Brain microvascular endothelial cell (primary cell): ENCODE data around the gene AJUBA.

ENCODE experiments used
- DNase-seq: peaks from one replicate; pipeline ENCODE4 v3.0.0-alpha.2; 2020
- H3K27ac ChIP-seq: fragments of 250-450 bp; sonication (Bioruptor Pico); 2 replicates; pipeline ENCODE4 v1.5.1; 2020; ENCODE audit warnings: mild to moderate bottlenecking, moderate library complexity
- H3K27me3 ChIP-seq: fragments of 250-450 bp; sonication (Bioruptor Pico); replicated peaks from 2 replicates; pipeline ENCODE4 v1.5.1; 2020; ENCODE audit warnings: mild to moderate bottlenecking
- H3K36me3 ChIP-seq: fragments of 250-450 bp; sonication (Bioruptor Pico); replicated peaks from 2 replicates; pipeline ENCODE4 v1.5.1; 2020; ENCODE audit warnings: mild to moderate bottlenecking
- H3K4me3 ChIP-seq: 2 replicates; pipeline ENCODE4 v1.5.1; 2011; ENCODE audit warnings: low read depth, mild to moderate bottlenecking, control low read depth, low read length, moderate library complexity
- in situ Hi-C: cut with HindIII; loops from 2 replicates; pipeline ENCODE4 v1.10.0; 2017; ENCODE audit warnings: low sequenced_read_pairs, low pct_ligation_motif_present
- TF ChIP-seq, protein P1 (sequence below): IDR thresholded peaks from 2 replicates; pipeline ENCODE4 v1.5.1; 2011; ENCODE audit warnings: low read depth, mild to moderate bottlenecking, moderate library complexity, low read length, control low read depth, inconsistent platforms; ENCODE audit errors: missing control alignments

AJUBA gene

DNA sequence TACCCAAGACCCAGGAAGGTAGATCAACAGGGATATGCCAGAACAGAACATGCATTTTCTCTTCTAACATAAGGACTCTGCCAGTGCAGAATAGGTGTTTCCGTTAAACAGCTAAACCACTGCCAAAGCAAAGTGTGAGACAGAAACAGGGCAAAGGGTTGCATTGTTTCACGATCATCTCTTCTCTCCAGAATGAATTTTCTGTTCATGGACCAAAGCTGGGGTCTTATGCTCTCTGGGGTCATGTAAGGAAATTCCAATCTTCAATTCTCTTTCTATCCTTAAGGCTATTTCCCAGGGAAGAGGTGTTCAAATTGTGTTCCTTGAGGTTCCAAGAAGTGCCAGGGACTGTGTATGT, 41.4 kb upstream of the AJUBA start:
- no peak for DNase-seq
- TF ChIP-seq, protein P1, sequence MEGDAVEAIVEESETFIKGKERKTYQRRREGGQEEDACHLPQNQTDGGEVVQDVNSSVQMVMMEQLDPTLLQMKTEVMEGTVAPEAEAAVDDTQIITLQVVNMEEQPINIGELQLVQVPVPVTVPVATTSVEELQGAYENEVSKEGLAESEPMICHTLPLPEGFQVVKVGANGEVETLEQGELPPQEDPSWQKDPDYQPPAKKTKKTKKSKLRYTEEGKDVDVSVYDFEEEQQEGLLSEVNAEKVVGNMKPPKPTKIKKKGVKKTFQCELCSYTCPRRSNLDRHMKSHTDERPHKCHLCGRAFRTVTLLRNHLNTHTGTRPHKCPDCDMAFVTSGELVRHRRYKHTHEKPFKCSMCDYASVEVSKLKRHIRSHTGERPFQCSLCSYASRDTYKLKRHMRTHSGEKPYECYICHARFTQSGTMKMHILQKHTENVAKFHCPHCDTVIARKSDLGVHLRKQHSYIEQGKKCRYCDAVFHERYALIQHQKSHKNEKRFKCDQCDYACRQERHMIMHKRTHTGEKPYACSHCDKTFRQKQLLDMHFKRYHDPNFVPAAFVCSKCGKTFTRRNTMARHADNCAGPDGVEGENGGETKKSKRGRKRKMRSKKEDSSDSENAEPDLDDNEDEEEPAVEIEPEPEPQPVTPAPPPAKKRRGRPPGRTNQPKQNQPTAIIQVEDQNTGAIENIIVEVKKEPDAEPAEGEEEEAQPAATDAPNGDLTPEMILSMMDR: no peak
- in situ Hi-C loops: no loop called here
- H3K27ac ChIP-seq: no peak overlapping the region
- no peaks in the 10 kb centered on the region for H3K27me3 ChIP-seq
- H3K4me3 ChIP-seq: no peak overlapping the region
- peaks cover 24% of the 10 kb centered on the region for H3K36me3 ChIP-seq

DNA sequence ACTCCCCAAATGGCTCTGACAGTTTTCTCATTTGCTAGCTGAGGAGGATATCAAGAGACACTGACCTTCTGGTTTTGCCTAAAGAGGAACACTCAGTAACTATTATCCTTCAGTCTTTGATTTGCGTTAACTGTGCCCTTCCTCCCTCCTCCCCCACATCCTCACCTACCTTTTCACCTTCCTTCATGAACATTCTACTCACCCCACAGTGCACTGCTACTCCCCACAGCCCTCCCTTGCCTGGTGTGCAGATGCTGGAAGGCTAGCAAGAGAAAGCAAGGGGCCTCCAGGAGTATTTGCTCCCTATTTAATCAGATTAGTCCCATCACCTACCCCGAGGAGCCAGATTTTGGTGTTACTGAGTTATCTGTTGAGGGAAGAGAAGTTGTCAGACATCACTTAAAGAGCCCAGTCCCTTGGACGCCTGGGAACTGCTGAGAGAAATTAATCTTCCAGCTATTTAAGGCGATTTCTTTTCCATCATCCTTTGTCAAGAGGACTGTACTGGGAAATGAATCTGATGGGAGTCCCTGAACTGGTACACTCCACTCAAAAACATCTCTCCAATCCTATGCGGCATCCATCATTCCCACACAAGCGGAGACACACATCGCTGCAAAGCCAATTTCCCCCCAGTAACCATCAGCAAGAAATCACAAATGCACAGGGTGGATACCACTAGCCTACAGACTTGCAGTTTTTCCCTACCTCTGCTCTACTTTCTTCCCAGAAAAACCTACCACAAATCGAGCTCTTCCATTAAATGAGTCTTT, 40.9 kb upstream of the AJUBA start:
- in situ Hi-C loops: no loop called here
- Histone ChIP-seq H3K36me3 (peaks cover 19% of the 10 kb centered on the region), H3K27ac (no peak overlapping the region), H3K4me3 (no peak overlapping the region), H3K27me3 (no peaks in the 10 kb centered on the region)
- TF ChIP-seq, protein P1: no peak
- no peak for DNase-seq

DNA sequence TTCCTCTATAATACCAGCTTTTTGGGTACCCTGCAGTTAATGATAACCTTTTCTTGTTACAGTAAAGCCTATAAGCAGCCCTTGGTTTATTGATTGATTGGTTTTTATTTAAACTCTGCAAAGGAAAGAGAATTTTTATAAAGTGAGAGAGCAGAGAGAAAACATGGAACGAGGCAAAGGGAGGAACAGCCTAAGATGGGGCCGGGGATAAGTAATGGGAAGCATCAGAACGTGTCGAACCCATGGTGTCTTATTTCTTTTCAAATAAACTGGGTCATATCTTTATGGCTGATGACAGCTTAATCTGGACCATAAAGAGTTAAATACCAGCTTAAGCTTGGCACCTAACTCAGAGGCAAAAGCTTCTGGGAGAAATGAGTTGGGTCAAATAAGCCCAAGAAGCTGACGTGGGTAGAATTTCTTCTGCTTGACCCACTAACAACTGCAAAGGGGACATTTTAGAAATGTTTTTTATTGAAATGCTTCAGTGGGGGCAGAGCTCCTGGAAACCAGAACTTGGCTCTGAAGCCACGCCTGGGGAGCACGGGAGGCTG, 39.6 kb upstream of the AJUBA start:
- Histone ChIP-seq H3K36me3 (peaks cover 12% of the 10 kb centered on the region), H3K4me3 (no peak overlapping the region), H3K27me3 (no peaks in the 10 kb centered on the region), H3K27ac (no peak overlapping the region)
- in situ Hi-C loops: no loop called here
- TF ChIP-seq, protein P1: no peak
- DNase-seq: no peak

DNA sequence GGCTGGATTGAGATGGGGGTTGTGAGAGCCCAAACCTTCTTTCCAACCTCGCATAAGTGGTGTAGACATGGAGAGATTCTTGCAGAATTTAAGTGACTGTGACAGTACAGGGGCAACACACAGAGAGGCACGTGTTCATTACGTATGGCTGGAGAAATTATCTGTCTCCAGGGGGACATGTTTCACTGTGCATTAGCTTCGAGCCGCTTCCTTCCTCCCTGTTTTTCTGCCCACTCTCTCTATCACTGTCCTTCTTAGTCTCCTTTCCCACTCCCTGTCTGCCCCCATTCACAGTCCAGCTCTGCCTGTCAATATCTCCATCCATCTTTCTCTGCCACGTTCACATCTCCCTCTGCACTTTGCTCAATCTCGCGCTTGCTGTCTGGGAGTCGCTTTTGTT, 39.1 kb upstream of the AJUBA start:
- no peak for DNase-seq
- Histone ChIP-seq H3K27ac (no peak overlapping the region), H3K4me3 (no peak overlapping the region), H3K27me3 (no peaks in the 10 kb centered on the region), H3K36me3 (peaks cover 8% of the 10 kb centered on the region)
- TF ChIP-seq, protein P1: no peak
- in situ Hi-C loops: no loop called here

DNA sequence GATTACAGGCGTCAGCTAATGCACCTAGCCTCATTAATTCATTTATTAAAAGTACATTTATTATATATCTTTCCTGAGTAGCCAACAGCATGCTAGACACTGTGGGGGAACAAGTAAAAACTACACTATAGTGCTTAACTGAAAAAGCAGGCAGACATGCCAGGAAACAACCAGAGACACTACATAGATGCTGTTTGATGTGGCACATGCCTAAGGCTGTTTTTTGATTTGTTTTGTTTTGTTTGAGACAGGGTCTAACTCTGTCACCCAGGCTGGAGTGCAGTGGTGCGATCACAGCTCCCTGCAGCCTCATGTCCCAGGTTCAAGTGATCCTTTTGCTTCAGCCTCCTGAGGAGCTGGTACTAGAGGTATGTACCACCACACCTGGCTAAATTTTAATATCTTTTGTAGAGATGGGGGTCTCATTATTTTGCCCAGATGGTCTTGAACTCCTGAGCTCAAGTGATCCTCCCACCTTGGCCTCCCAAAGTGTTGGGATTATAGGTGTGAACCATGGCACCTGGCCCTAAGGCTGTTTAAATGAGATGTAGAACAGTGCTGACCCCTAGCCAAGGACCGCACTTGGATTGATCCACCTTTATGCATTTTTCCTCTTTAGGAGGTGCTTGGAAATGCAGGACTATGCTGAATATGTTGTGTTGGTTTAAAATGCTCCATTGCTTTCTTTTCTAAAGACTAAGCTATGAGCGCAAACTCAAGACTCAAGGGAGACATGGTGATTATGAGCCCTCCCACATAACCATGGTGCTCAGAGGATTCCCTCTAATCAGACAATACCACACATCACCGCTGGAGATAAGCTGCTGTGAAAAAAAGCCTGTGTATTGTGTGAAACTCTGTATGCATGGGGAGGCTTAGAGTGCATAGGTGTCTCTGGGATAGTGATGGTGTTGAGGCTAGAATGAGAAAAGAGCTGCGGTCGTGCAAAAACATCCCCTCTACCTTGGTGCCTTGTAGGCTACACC, 38.1 kb upstream of the AJUBA start:
- TF ChIP-seq, protein P1: no peak
- Histone ChIP-seq H3K36me3 (peaks cover under 1% of the 10 kb centered on the region), H3K27me3 (no peaks in the 10 kb centered on the region), H3K27ac (no peak overlapping the region), H3K4me3 (no peak overlapping the region)
- no peak for DNase-seq
- in situ Hi-C loops: no loop called here
